MG63 (cell line): ENCODE measurements around the gene FBXO10. TPM values are rescaled to one million over a fixed set of nuclear protein-coding genes. Genes with fewer than 3 reads are reported as not detected.
"Not testable (repeated sequence)": the region's sequence is repeated elsewhere in the genome, so short reads cannot be mapped to it uniquely, and the experiment has no call there.

Experiments
- DNase-seq: peaks from one replicate; pipeline ENCODE4 v3.0.0-alpha.2; 2020
- H3K27me3 ChIP-seq: fragments of 250-450 bp; sonication (Bioruptor Pico); 2 replicates; pipeline ENCODE4 v1.5.1; 2020; ENCODE audit warnings: mild to moderate bottlenecking, moderate library complexity
- H3K36me3 ChIP-seq: fragments of 250-450 bp; sonication (Bioruptor Pico); 2 replicates; pipeline ENCODE4 v1.5.1; 2020; ENCODE audit warnings: mild to moderate bottlenecking, moderate library complexity
- H3K4me3 ChIP-seq: fragments of 250-450 bp; sonication (Bioruptor Pico); 2 replicates; pipeline ENCODE4 v1.5.1; 2020; ENCODE audit warnings: mild to moderate bottlenecking, moderate library complexity
- H3K9me3 ChIP-seq: fragments of 250-450 bp; sonication (Bioruptor Pico); 2 replicates; pipeline ENCODE4 v1.5.1; 2020; ENCODE audit warnings: mild to moderate bottlenecking, moderate library complexity
- total RNA-seq: library from RNA; depleted of rRNA; stranded (reverse); fragments of >200 nt; shearing (Covaris generic); gene quantifications from 2 replicates; pipeline ENCODE4 v1.2.3, GENCODE V29; 2014; ENCODE audit warnings: low replicate concordance

Gene FBXO10
- total RNA-seq, 1 experiment from 2014 or later: 4.3 TPM

GRCh38 chr9:37480759-37481158, 95.4 kb downstream of the FBXO10 start:
- H3K4me3 ChIP-seq: no peak overlapping the region

GRCh38 chr9:37477987-37478619, 98.1 kb downstream of the FBXO10 start:
- H3K9me3 ChIP-seq, H3K36me3 ChIP-seq, DNase-seq, H3K27me3 ChIP-seq, H3K4me3 ChIP-seq: not testable (repeated sequence)

More at GRCh38 chr9:37480759-37481158, 95.4 kb downstream of the FBXO10 start:
- H3K9me3 ChIP-seq: no peaks in the 10 kb centered on the region
- no peaks in the 10 kb centered on the region for H3K27me3 ChIP-seq
- H3K36me3 ChIP-seq: no peaks in the 10 kb centered on the region
- DNase-seq: no peak

- not testable (repeated sequence) for H3K27me3 ChIP-seq, H3K36me3 ChIP-seq, H3K4me3 ChIP-seq, H3K9me3 ChIP-seq, DNase-seq
Measured at GRCh38 chr9:37477443-37477842, 98.7 kb downstream of the FBXO10 start.

- Histone ChIP-seq H3K36me3 (no peaks in the 10 kb centered on the region), H3K9me3 (peaks cover 5% of the 10 kb centered on the region), H3K4me3 (no peak overlapping the region), H3K27me3 (no peaks in the 10 kb centered on the region)
- no peak for DNase-seq
Measured at GRCh38 chr9:37476930-37477329, 99.2 kb downstream of the FBXO10 start.

- no peak for DNase-seq
- Histone ChIP-seq H3K4me3 (no peak overlapping the region), H3K36me3 (no peaks in the 10 kb centered on the region), H3K9me3 (peaks cover 5% of the 10 kb centered on the region), H3K27me3 (no peaks in the 10 kb centered on the region)
Measured at GRCh38 chr9:37474438-37474837, 101.7 kb downstream of the FBXO10 start.

- not testable (repeated sequence) for H3K9me3 ChIP-seq, H3K27me3 ChIP-seq, H3K4me3 ChIP-seq, H3K36me3 ChIP-seq, DNase-seq
Measured at GRCh38 chr9:37473982-37474381, 102.2 kb downstream of the FBXO10 start.

GRCh38 chr9:37471942-37472684, 104.1 kb downstream of the FBXO10 start:
- Histone ChIP-seq H3K9me3 (peaks cover 5% of the 10 kb centered on the region), H3K36me3 (no peaks in the 10 kb centered on the region), H3K4me3 (peak overlapping the region; percentile 26), H3K27me3 (no peaks in the 10 kb centered on the region)
- DNase-seq: peak; percentile 31

GRCh38 chr9:37468620-37469019, 107.6 kb downstream of the FBXO10 start:
- no peak for DNase-seq
- no peak overlapping the region for H3K4me3 ChIP-seq
- H3K9me3 ChIP-seq: no peaks in the 10 kb centered on the region; the same call in 1 of the 2 replicates
- no peaks in the 10 kb centered on the region for H3K27me3 ChIP-seq
- no peaks in the 10 kb centered on the region for H3K36me3 ChIP-seq

- not testable (repeated sequence) for H3K9me3 ChIP-seq, H3K36me3 ChIP-seq, DNase-seq, H3K4me3 ChIP-seq, H3K27me3 ChIP-seq
Measured at GRCh38 chr9:37467530-37467929, 108.7 kb downstream of the FBXO10 start.

GRCh38 chr9:37466037-37466709, 110.0 kb downstream of the FBXO10 start:
- H3K9me3 ChIP-seq: no peaks in the 10 kb centered on the region
- DNase-seq: peak; percentile 82

GRCh38 chr9:37465249-37466036, 110.7 kb downstream of the FBXO10 start, which contains the start of gene ZBTB5:
Gene ZBTB5, minus strand, starts transcription at chr9:37465450. Its CDS starts 22,899 bp downstream, at chr9:37442551.
- H3K27me3 ChIP-seq: no peaks in the 10 kb centered on the region
- H3K36me3 ChIP-seq: no peaks in the 10 kb centered on the region
- DNase-seq: peak; percentile 96
- no peaks in the 10 kb centered on the region for H3K9me3 ChIP-seq
- peak within 1 kb of the TSS; percentile 86 for H3K4me3 ChIP-seq

More at GRCh38 chr9:37466037-37466709, 110.0 kb downstream of the FBXO10 start:
- no peaks in the 10 kb centered on the region for H3K27me3 ChIP-seq
- no peaks in the 10 kb centered on the region for H3K36me3 ChIP-seq
- peak overlapping the region; percentile 86 for H3K4me3 ChIP-seq

- peak overlapping the region; percentile 86 for H3K4me3 ChIP-seq
- H3K27me3 ChIP-seq: no peaks in the 10 kb centered on the region
- DNase-seq: peak; percentile 70
- H3K36me3 ChIP-seq: no peaks in the 10 kb centered on the region
- no peaks in the 10 kb centered on the region for H3K9me3 ChIP-seq
Measured at GRCh38 chr9:37464426-37465248, 111.5 kb downstream of the FBXO10 start.

GRCh38 chr9:37464006-37464405, 112.2 kb downstream of the FBXO10 start:
- Histone ChIP-seq H3K9me3 (no peaks in the 10 kb centered on the region), H3K27me3 (no peaks in the 10 kb centered on the region), H3K36me3 (no peaks in the 10 kb centered on the region), H3K4me3 (peak overlapping the region; percentile 86)
- DNase-seq: no peak
